Trophoblast cell (in vitro differentiated cells and primary cell): Measurements from ENCODE around the gene ROCK1. TPM values are rescaled to one million over a fixed set of nuclear protein-coding genes. Genes with fewer than 3 reads are reported as not detected.

Experiments used
- DNase-seq, 2 donors: peaks; one replicate each; pipeline ENCODE4 v3.0.0-alpha.2; 2016
- H2AFZ ChIP-seq: 2 replicates; pipeline ENCODE4 v1.6.1; 2013; ENCODE audit warnings: low read length, moderate library complexity, mild to moderate bottlenecking; ENCODE audit not compliant: insufficient read depth, poor library complexity
- H2AK5ac ChIP-seq: 2 replicates; pipeline ENCODE4 v1.6.1; 2013; ENCODE audit warnings: mild to moderate bottlenecking, low read length
- H2BK120ac ChIP-seq: 2 replicates; pipeline ENCODE4 v1.6.1; 2013; ENCODE audit warnings: low read length, mild to moderate bottlenecking, moderate library complexity; ENCODE audit not compliant: insufficient read depth, poor library complexity
- H2BK12ac ChIP-seq: 2 replicates; pipeline ENCODE4 v1.6.1; 2013; ENCODE audit warnings: mild to moderate bottlenecking, low read length, moderate library complexity
- H2BK5ac ChIP-seq: 2 replicates; pipeline ENCODE4 v1.6.1; 2013; ENCODE audit warnings: low read length, low read depth, moderate library complexity, mild to moderate bottlenecking; ENCODE audit not compliant: poor library complexity
- H3K14ac ChIP-seq: 2 replicates; pipeline ENCODE4 v1.6.1; 2013; ENCODE audit warnings: mild to moderate bottlenecking, low read length
- H3K18ac ChIP-seq: 2 replicates; pipeline ENCODE4 v1.6.1; 2013; ENCODE audit warnings: mild to moderate bottlenecking, low read length
- H3K23ac ChIP-seq: 2 replicates; pipeline ENCODE4 v1.6.1; 2013; ENCODE audit warnings: low read length
- H3K27ac ChIP-seq: 2 replicates; pipeline ENCODE4 v1.5.1; 2013; ENCODE audit warnings: low read depth, mild to moderate bottlenecking, inconsistent platforms, low read length, moderate library complexity
- H3K27me3 ChIP-seq: 2 replicates; pipeline ENCODE4 v1.6.1; 2013; ENCODE audit warnings: inconsistent platforms, mild to moderate bottlenecking, low read length, moderate library complexity; ENCODE audit not compliant: insufficient read depth
- H3K36me3 ChIP-seq, 2 experiments: 1 replicate in 1 of 2; 2 replicates in 1 of 2; pipeline ENCODE4 v1.6.1; 2013; ENCODE audit warnings: low read length in 2 of 2, mild to moderate bottlenecking in 2 of 2, moderate library complexity in 1 of 2; ENCODE audit not compliant: insufficient read depth in 2 of 2, control insufficient read depth in 1 of 2
- H3K4ac ChIP-seq: 2 replicates; pipeline ENCODE4 v1.6.1; 2013; ENCODE audit warnings: low read depth, mild to moderate bottlenecking, low read length, moderate library complexity
- H3K4me1 ChIP-seq, 2 experiments: 1 replicate in 1 of 2; 2 replicates in 1 of 2; pipeline ENCODE4 v1.6.1; 2013; ENCODE audit warnings: low read length in 2 of 2, mild to moderate bottlenecking in 2 of 2, moderate library complexity in 1 of 2; ENCODE audit not compliant: insufficient read depth in 2 of 2, control insufficient read depth in 1 of 2
- H3K4me2 ChIP-seq: 2 replicates; pipeline ENCODE4 v1.6.1; 2013; ENCODE audit warnings: inconsistent platforms, mild to moderate bottlenecking, low read length, moderate library complexity
- H3K4me3 ChIP-seq: 2 replicates; pipeline ENCODE4 v1.5.1; 2013; ENCODE audit warnings: mild to moderate bottlenecking, low read depth, low read length, inconsistent platforms
- H3K79me1 ChIP-seq: one replicate; pipeline ENCODE4 v1.6.1; 2013; ENCODE audit warnings: low read length
- H3K79me2 ChIP-seq: 2 replicates; pipeline ENCODE4 v1.6.1; 2013; ENCODE audit warnings: low read length, mild to moderate bottlenecking; ENCODE audit not compliant: control insufficient read depth, insufficient read depth, poor library complexity
- H3K9ac ChIP-seq: 2 replicates; pipeline ENCODE4 v1.6.1; 2013; ENCODE audit warnings: mild to moderate bottlenecking, low read length
- H3K9me3 ChIP-seq: 2 replicates; pipeline ENCODE4 v1.6.1; 2013; ENCODE audit warnings: low read depth, mild to moderate bottlenecking, control low read depth, inconsistent platforms, low read length; ENCODE audit not compliant: insufficient read depth
- H4K12ac ChIP-seq: 2 replicates; pipeline ENCODE4 v1.6.1; 2013; ENCODE audit warnings: low read depth, mild to moderate bottlenecking, low read length, moderate library complexity
- H4K8ac ChIP-seq: 2 replicates; pipeline ENCODE4 v1.6.1; 2013; ENCODE audit warnings: low read depth, mild to moderate bottlenecking, low read length, moderate library complexity
- H4K91ac ChIP-seq: one replicate; pipeline ENCODE4 v1.6.1; 2013; ENCODE audit warnings: low read depth, mild to moderate bottlenecking, low read length, moderate library complexity
- WGBS: extraction: QIAGEN DNeasy Blood & Tissue Kit; methylation state at CpG from one replicate; pipeline ENCODE4 v1.1.7; 2013; ENCODE audit warnings: missing lambda C conversion rate; ENCODE audit not compliant: insufficient read length, insufficient coverage; ENCODE audit errors: extremely low coverage; 5-methylcytosine and 5-hydroxymethylcytosine counted together
- polyA plus RNA-seq: library from polyadenylated mRNA; stranded (reverse); fragments of 200-250 nt; gene quantifications from 2 replicates; pipeline ENCODE4 v1.2.3, GENCODE V29; 2013

ROCK1 gene
- polyA plus RNA-seq = 27.8 and 29.9 TPM in 2 replicates

- H3K14ac ChIP-seq = peak within 1 kb of the TSS; percentile 88
- H3K23ac ChIP-seq = no peak within 1 kb of the TSS
- peak within 1 kb of the TSS; percentile 60 for H2BK12ac ChIP-seq
- peaks cover 13% of the 10 kb centered on the region for H3K79me2 ChIP-seq
- H3K9ac ChIP-seq = peak within 1 kb of the TSS; percentile 72
- H3K4ac ChIP-seq = peak within 1 kb of the TSS; percentile 46
- peak within 1 kb of the TSS; percentile 56 for H2BK5ac ChIP-seq
- peak within 1 kb of the TSS; percentile 76 for H4K12ac ChIP-seq
- peak within 1 kb of the TSS; percentile 90 for H4K8ac ChIP-seq
- H2BK120ac ChIP-seq = peak within 1 kb of the TSS; percentile 72
- H3K79me1 ChIP-seq = peaks cover 8% of the 10 kb centered on the region
- peak within 1 kb of the TSS; percentile 100 for H2AFZ ChIP-seq
- peak; percentile 95 to 97 for DNase-seq
- peak within 1 kb of the TSS; percentile 6 for H2AK5ac ChIP-seq
- H3K4me1 ChIP-seq = no peaks in the 10 kb centered on the region
- peak within 1 kb of the TSS; percentile 65 for H3K27ac ChIP-seq
- peak within 1 kb of the TSS; percentile 93 for H3K18ac ChIP-seq
- peak within 1 kb of the TSS; percentile 94 for H3K4me3 ChIP-seq
- peak within 1 kb of the TSS; percentile 80 for H4K91ac ChIP-seq
- WGBS = no CpG with 5 or more reads among the region's 80 CpGs
- H3K4me2 ChIP-seq = peak within 1 kb of the TSS; percentile 84
- no peaks in the 10 kb centered on the region for H3K27me3 ChIP-seq
- H3K36me3 ChIP-seq = no peaks in the 10 kb centered on the region
- no peaks in the 10 kb centered on the region for H3K9me3 ChIP-seq
Observed at GRCh38 chr18:21111346-21112139, at the start of gene ROCK1. ROCK1 (minus strand) TSS chr18:21111813; CDS start chr18:21110910, 903 bp downstream.

- Histone ChIP-seq H3K4ac (no peak overlapping the region), H3K4me1 (no peaks in the 10 kb centered on the region), H3K9me3 (peaks cover 13% of the 10 kb centered on the region), H2BK120ac (no peak overlapping the region), H3K14ac (no peak overlapping the region), H4K8ac (no peak overlapping the region), H3K79me2 (no peaks in the 10 kb centered on the region), H3K9ac (no peak overlapping the region), H3K4me3 (no peak overlapping the region), H2AK5ac (no peak overlapping the region), H2BK5ac (no peak overlapping the region), H3K23ac (no peak overlapping the region), H3K4me2 (no peak overlapping the region), H4K12ac (no peak overlapping the region), H2AFZ (no peak overlapping the region), H4K91ac (no peak overlapping the region), H2BK12ac (no peak overlapping the region), H3K79me1 (no peaks in the 10 kb centered on the region), H3K18ac (no peak overlapping the region), H3K36me3 (no peaks in the 10 kb centered on the region), H3K27ac (no peak overlapping the region), H3K27me3 (no peaks in the 10 kb centered on the region)
- no peak for DNase-seq
- no CpG with 5 or more reads among the region's 1 CpG for WGBS
Observed at GRCh38 chr18:21155443-21155842, 43.8 kb upstream of the ROCK1 start.

GRCh38 chr18:21146016-21146415, 34.4 kb upstream of the ROCK1 start:
- Histone ChIP-seq H3K4me2 (no peak overlapping the region), H3K9ac (no peak overlapping the region), H2AK5ac (no peak overlapping the region), H3K18ac (no peak overlapping the region), H3K27me3 (no peaks in the 10 kb centered on the region), H4K8ac (no peak overlapping the region), H2AFZ (no peak overlapping the region), H4K91ac (no peak overlapping the region), H3K4me1 (no peaks in the 10 kb centered on the region), H4K12ac (no peak overlapping the region), H3K9me3 (no peaks in the 10 kb centered on the region), H3K14ac (no peak overlapping the region), H3K36me3 (no peaks in the 10 kb centered on the region), H3K27ac (no peak overlapping the region), H3K23ac (no peak overlapping the region), H3K4me3 (no peak overlapping the region), H3K4ac (no peak overlapping the region), H3K79me1 (no peaks in the 10 kb centered on the region), H2BK120ac (no peak overlapping the region), H2BK12ac (no peak overlapping the region), H2BK5ac (no peak overlapping the region), H3K79me2 (no peaks in the 10 kb centered on the region)
- DNase-seq = no peak

- Histone ChIP-seq H4K12ac (no peak overlapping the region), H2AK5ac (no peak overlapping the region), H3K36me3 (no peaks in the 10 kb centered on the region), H3K79me1 (no peaks in the 10 kb centered on the region), H3K9me3 (no peaks in the 10 kb centered on the region), H2BK5ac (no peak overlapping the region), H4K8ac (no peak overlapping the region), H3K23ac (no peak overlapping the region), H3K14ac (no peak overlapping the region), H3K4me1 (no peaks in the 10 kb centered on the region), H4K91ac (no peak overlapping the region), H3K27ac (no peak overlapping the region), H3K9ac (no peak overlapping the region), H3K18ac (no peak overlapping the region), H3K4me3 (no peak overlapping the region), H3K79me2 (no peaks in the 10 kb centered on the region), H3K4me2 (no peak overlapping the region), H2BK120ac (no peak overlapping the region), H2BK12ac (no peak overlapping the region), H3K27me3 (no peaks in the 10 kb centered on the region), H2AFZ (no peak overlapping the region), H3K4ac (no peak overlapping the region)
- no peak for DNase-seq
- no CpG with 5 or more reads among the region's 1 CpG for WGBS
Observed at GRCh38 chr18:21145371-21145770, 33.8 kb upstream of the ROCK1 start.
